ENCODE measurements around the gene SPNS1. TPM values are rescaled to one million over a fixed set of nuclear protein-coding genes. Genes with fewer than 3 reads are reported as not detected.

SPNS1 gene
- total and polyA plus RNA-seq, 2 of the 8 experiments (the other 6 are each of a cell fraction or from before 2014, with no cell fraction given): 48.8 to 66.9 TPM

GRCh38 chr16:29007730-29008593 lies 33.4 kb downstream of the SPNS1 start:
- H2AK5ac ChIP-seq (ENCODE audit: low read depth, low read length): no peak overlapping the region
- H3K79me2 ChIP-seq (ENCODE audit: control insufficient read depth in 1 of 2, insufficient read depth in 2 of 2, low read length in 2 of 2): no peaks in the 10 kb centered on the region
- H3K4me1 ChIP-seq (replicated peaks in 1 of 4; ENCODE audit: control insufficient read depth in 3 of 4, insufficient read depth in 4 of 4, low read length in 3 of 4): peaks cover 0 to 1% (median 0%) of the 10 kb centered on the region in 4 experiments; a peak in 2 of 7 replicates
- no peaks in the 10 kb centered on the region for H4K20me1 ChIP-seq (replicated peaks in 1 of 2; ENCODE audit: control insufficient read depth in 1 of 2, insufficient read depth in 2 of 2, low read length in 2 of 2)
- WGBS, 2 experiments (ENCODE audit: extremely low coverage in 1 of 2, insufficient coverage in 1 of 2, insufficient read length in 1 of 2, insufficient replicate concordance in 2 of 2, low coverage in 1 of 2, low lambda C conversion rate in 2 of 2, missing lambda C conversion rate in 1 of 2): 93% methylated on average over 10 of the region's 10 CpGs; no CpG with 5 or more reads in 1 of the 2 experiments
- ChIA-PET POLR2A (ENCODE audit: partially characterized antibody) (no interaction called here), CTCF (ENCODE audit: partially characterized antibody) (interaction anchor here (1.8 kb wide), 1 partner anchor 30 kb away, joined by 4 read pairs; no protein-coding TSS in a partner anchor)
- H4K8ac ChIP-seq (ENCODE audit: extremely low read depth, insufficient read depth, low read length): no peak overlapping the region
- no peak overlapping the region for H3K14ac ChIP-seq (ENCODE audit: insufficient read length)
- H3K4ac ChIP-seq (replicated peaks; ENCODE audit: insufficient read length, low read depth, low read length): no peak overlapping the region
- no peak overlapping the region for H4K91ac ChIP-seq (replicated peaks; ENCODE audit: insufficient read length, low read length)
- no peaks in the 10 kb centered on the region for H3K36me3 ChIP-seq (ENCODE audit: control insufficient read depth in 2 of 4, insufficient read depth in 4 of 4, low read length in 3 of 4)
- H2BK12ac ChIP-seq (ENCODE audit: low read depth, low read length): no peak overlapping the region
- H3K4me2 ChIP-seq (ENCODE audit: insufficient read depth in 1 of 2, low read depth in 2 of 2, low read length in 2 of 2): no peak overlapping the region
- no peak overlapping the region for H2BK15ac ChIP-seq (ENCODE audit: low read length)
- H3K27me3 ChIP-seq (replicated peaks in 1 of 4; ENCODE audit: control insufficient read depth in 3 of 4, extremely low read depth in 1 of 4, insufficient read depth in 3 of 4, low read length in 3 of 4): no peaks in the 10 kb centered on the region
- H3K56ac ChIP-seq (replicated peaks; ENCODE audit: insufficient read length, low read depth, low read length): no peak overlapping the region
- DNase-seq (ENCODE audit: low read depth in 1 of 2, low spot score in 2 of 2): no peak
- H3K23me2 ChIP-seq (ENCODE audit: low read depth, low read length): peaks cover 2% of the 10 kb centered on the region; the same call in 1 of the 2 replicates
- H3K9me3 ChIP-seq (ENCODE audit: insufficient read depth in 2 of 2, low read depth in 1 of 2, low read length in 1 of 2): no peaks in the 10 kb centered on the region
- H3K27ac ChIP-seq (ENCODE audit: low read depth, low read length): no peak overlapping the region
- H3K9ac ChIP-seq (replicated peaks in 1 of 4; ENCODE audit: extremely low read depth in 1 of 4, low read depth in 3 of 4, low read length in 3 of 4): no peak overlapping the region
- no peak overlapping the region for H4K5ac ChIP-seq (ENCODE audit: insufficient read length, low read depth, low read length)
- H3K23ac ChIP-seq (ENCODE audit: insufficient read length): no peak overlapping the region
- no peak overlapping the region for H2BK5ac ChIP-seq (ENCODE audit: low read depth, low read length)
- FAIRE-seq: no peak
- H2BK20ac ChIP-seq (ENCODE audit: low read length): no peak overlapping the region
- no peak overlapping the region for H3K18ac ChIP-seq (ENCODE audit: extremely low read depth, low read length)
- H3K4me3 ChIP-seq (ENCODE audit: extremely low read depth in 1 of 4, insufficient read depth in 2 of 4, low read depth in 3 of 4, low read length in 4 of 4): no peak overlapping the region
- H3K79me1 ChIP-seq (ENCODE audit: low read depth, low read length): no peaks in the 10 kb centered on the region
- no peak overlapping the region for H2BK120ac ChIP-seq (replicated peaks; ENCODE audit: low read depth, low read length)
- no peak overlapping the region for H2AFZ ChIP-seq (ENCODE audit: low read length)
- TF ChIP-seq HDAC2 (IDR thresholded peaks at IDR 0.05; ENCODE audit: borderline replicate concordance in 1 of 2, low read depth in 2 of 2, low read length in 2 of 2) (no peak), BCL11A (IDR thresholded peaks at IDR 0.05; ENCODE audit: low read depth in 2 of 2, low read length in 2 of 2) (no peak), EGR1 (IDR thresholded peaks at IDR 0.05; ENCODE audit: borderline replicate concordance, low read depth, low read length) (no peak), BACH1 (IDR thresholded peaks at IDR 0.05; ENCODE audit: low read length) (no peak), CEBPB (IDR thresholded peaks at IDR 0.05; ENCODE audit: low read depth, low read length) (no peak), RFX5 (IDR thresholded peaks at IDR 0.05; ENCODE audit: borderline replicate concordance, low read depth, low read length) (no peak), FOSL1 (IDR thresholded peaks at IDR 0.05; ENCODE audit: insufficient read depth, low read depth, low read length) (no peak), HDAC6 (IDR thresholded peaks at IDR 0.05; ENCODE audit: low read depth, low read length) (no peak), PHF8 (conservative IDR thresholded peaks at IDR 0.05; ENCODE audit: low read depth, low read length) (no peak), ASH2L (IDR thresholded peaks at IDR 0.05; ENCODE audit: low read length) (no peak), ATF3 (IDR thresholded peaks at IDR 0.05; ENCODE audit: insufficient read depth, low read depth, low read length) (no peak), CHD2 (IDR thresholded peaks at IDR 0.05; ENCODE audit: low read length) (no peak)

All from H1 (cell line).